GM12872 (cell line): Measurements from ENCODE around the gene SS18L1.

Experiments
- TF ChIP-seq, protein P1 (sequence below): IDR thresholded peaks from 3 replicates; pipeline ENCODE4 v1.5.1; 2011; ENCODE audit warnings: low read depth, mild to moderate bottlenecking, low read length, moderate library complexity; ENCODE audit not compliant: insufficient read depth

The SS18L1 gene

DNA sequence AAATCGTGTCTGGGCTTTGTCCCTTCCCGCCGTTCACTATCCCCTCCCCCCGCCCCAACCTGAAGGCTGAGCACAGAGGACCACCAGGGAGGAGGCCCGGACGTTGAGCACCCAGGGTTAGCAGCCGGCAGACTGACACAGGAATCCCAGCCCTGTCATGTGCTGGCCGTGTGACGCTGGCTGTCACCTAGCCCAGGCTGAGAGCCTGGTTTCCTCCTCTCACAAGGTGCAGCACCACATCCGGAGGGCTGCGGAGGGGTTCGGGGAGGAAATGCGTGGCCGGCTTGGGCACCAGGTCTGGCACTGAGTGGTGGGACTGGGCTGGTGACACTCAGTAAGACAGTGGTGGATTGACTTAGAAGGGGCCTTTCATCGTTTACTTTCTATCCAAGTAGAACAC, 25.9 kb upstream of the SS18L1 start:
- TF ChIP-seq, protein P1, sequence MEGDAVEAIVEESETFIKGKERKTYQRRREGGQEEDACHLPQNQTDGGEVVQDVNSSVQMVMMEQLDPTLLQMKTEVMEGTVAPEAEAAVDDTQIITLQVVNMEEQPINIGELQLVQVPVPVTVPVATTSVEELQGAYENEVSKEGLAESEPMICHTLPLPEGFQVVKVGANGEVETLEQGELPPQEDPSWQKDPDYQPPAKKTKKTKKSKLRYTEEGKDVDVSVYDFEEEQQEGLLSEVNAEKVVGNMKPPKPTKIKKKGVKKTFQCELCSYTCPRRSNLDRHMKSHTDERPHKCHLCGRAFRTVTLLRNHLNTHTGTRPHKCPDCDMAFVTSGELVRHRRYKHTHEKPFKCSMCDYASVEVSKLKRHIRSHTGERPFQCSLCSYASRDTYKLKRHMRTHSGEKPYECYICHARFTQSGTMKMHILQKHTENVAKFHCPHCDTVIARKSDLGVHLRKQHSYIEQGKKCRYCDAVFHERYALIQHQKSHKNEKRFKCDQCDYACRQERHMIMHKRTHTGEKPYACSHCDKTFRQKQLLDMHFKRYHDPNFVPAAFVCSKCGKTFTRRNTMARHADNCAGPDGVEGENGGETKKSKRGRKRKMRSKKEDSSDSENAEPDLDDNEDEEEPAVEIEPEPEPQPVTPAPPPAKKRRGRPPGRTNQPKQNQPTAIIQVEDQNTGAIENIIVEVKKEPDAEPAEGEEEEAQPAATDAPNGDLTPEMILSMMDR: no peak

DNA sequence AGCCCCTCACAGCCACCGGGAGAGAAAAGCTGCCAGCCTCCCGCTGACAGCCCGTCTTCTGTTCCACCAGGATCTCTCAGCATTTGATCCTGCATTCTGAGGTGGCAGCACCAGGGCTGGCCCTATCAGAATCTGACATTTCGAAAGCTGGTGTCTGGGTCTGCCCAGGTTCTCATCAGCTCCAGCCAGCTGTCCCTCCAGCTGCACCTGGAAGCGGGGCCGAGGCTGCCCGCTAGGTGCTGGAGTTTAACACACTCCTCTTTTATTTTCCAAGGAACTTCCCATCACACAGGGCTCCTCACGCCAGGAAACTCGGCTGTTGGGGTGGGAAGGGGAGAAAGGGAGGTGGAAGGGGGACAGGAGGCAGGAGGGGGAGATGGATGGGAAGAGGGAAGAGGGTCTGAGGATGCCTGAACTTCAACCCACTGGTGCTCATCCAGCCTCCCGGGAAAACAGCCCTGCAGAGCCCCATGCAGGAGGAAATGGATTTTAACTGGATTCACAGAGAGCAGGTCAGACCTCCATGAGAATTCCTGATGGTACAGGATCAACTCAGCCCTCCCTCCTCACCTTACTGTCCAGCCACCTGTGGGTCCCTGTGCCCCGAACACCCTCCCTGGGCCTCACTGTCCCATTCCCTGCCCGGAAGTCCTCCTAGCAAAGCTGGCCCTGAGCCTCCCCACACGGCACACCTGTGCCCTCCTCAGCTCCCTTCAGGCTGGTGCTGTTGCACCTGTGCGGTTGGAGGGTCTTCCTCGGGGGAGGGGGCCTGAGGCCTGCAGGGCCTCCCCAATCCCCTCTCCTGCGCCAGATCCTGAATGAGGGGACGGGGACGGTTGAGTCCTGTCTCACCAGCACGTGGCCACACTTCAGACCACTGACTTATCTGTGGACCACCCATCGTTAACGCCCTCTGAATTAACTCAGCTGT, 25.2 kb upstream of the SS18L1 start:
- TF ChIP-seq, protein P1: no peak

DNA sequence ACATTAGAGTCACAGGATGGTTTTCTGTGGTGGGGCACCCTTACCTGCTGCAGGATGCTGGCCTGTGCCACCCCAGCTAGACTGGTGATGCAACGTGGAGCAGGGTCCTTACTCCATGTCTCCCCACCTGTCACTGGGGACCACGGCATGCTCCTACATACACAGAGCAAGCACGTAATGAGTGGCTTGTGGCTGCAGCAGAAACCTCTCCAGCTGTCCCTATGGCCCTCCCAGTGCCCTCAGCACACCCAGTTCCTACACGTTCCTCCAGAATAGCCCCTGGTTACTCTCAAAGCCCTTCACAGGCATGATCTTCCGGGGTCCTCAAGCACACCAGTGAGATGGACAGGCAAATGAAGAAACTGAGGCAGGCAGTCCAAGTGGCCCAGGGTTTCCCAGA, 24.5 kb upstream of the SS18L1 start:
- TF ChIP-seq, protein P1: no peak

DNA sequence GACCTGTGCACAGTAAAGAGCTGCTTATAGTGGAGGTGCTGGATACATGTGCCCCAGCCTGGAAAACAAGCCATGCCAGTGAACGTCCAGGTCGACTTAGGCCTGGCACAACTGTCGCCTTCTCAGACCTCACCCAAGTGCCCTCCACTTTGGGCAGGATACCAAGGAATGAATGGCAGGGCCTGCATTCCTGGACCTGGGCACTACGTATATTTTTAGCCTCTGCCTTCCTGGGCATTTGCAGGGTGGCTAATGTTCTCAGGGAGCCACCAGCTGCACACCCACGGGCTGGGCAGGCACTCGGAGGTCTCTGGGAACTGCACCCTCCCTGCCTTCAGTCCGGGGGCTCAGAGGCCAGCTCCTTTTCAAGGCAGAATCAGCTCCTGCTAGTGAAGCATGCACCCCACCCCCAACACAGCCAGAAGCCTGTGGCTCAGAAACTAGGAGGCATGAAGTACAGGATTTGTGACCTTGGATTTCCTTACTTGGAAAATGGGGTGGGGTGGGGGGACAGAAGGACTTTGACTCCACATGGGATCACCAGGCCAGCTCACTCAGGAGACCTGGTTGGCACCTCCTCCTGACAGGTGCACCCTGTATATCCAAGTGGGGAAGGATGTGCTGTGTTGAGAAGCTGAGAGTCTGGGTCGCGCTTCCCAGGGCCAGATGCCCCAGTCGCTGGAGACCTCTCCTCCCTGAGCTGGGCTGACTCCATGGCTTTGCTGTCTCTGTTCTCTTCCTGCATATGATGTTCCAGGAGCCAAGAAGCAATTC, 23.8 kb upstream of the SS18L1 start:
- TF ChIP-seq, protein P1: no peak

DNA sequence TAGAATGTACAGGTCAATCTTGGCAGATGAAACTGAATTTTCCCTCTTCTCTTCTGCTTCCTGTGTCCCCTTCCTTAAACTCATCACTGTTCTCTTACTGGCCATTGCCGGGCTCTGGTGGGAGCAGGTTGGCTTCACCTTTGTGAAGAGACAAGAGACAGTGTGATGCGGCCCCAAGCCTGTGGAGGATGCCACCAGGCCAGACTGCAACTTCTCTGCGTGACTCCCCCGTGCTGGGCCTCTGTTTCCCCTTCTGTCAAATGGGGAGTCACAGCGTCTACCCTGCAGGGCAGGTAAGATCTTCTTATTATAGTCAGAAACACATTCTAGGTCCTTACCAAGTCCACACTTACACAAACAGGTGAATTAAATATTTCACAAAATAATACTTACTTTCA, 23.2 kb upstream of the SS18L1 start:
- TF ChIP-seq, protein P1: no peak

DNA sequence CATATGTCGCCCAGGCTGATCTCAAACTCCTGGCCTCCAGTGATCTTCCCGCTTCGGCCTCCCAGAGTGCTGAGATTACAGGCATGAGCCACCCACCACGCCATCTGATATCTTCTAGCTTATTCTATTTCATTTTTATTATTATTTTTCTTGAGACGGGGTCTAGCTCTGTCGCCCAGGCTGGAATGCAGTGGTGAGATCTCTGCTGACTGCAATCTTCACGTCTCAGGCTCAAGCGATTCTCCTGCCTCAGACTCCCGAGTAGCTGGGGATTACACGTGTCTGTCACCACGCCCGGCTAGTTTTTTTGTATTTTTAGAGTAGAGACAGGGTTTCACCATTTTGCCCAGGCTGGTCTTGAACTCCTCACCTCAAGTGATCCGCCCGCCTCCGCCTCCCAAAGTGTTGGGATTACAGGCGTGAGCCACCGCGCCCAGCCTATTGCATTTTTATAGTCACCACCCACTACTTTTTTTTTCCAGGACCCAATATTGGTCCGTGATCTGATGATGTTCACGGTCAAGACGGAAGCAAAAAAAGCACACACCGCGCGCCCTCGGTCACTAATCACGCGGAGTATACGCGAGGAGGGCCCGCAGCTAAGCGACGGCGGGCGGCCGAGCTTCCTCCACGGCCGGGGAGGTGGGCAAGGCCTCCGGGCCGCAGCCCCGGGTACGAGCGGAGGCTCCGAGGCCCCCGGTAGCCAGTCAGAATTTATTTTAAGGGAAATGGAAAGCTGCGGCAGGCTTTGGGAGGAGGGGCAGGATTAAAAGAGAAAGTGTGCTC, 22.4 kb upstream of the SS18L1 start:
- TF ChIP-seq, protein P1: no peak
